ENCODE results near the gene ERFL. TPM values are rescaled to one million over a fixed set of nuclear protein-coding genes. Genes with fewer than 3 reads are reported as not detected.
"Not testable (repeated sequence)": the region's sequence is repeated elsewhere in the genome, so short reads cannot be mapped to it uniquely, and the experiment has no call there.

Gene ERFL
- total RNA-seq, 1 donor from 2014 or later, result 0.10 TPM

DNA sequence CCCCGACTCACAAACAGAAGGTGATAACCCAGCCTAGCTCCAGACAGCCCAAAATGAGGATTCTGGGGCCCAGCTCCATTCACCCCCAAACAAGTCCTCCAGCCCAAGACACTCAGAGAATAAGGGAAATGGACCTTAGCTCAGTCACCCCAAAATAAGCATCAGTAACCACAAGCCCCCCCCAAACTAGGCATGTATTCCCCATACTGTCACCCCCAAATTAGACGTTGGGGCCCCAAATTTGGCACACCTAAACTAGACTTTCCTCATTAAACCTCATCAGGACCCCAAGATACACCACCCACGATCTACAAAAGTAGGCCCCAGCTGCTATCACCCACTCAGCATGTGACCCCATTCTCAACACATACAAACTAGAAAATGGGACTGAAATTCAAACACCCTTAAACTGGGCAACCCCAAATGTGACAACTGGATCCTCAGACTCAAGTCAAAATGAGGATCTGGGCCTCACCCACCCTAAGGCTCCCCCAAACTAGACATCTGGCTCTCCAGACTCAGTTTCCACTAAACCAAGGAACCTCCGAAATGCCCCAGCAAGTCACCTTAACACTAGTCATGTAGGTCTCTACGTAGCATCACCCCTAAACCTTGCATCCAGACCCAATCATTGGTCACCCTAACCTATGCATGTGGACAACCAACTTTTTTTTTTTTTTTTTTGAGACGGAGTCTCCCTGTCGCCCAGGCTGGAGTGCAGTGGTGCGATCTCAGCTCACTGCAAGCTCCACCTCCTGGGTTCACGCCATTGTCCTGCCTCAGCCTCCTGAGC, 13.4 kb upstream of the ERFL start:
- DNase-seq, result no peak

- no peak for DNase-seq
Measured at GRCh38 chr19:41940731-41941409, 12.6 kb upstream of the ERFL start.

GRCh38 chr19:41939861-41940730, 11.8 kb upstream of the ERFL start:
- no peak for DNase-seq

DNA sequence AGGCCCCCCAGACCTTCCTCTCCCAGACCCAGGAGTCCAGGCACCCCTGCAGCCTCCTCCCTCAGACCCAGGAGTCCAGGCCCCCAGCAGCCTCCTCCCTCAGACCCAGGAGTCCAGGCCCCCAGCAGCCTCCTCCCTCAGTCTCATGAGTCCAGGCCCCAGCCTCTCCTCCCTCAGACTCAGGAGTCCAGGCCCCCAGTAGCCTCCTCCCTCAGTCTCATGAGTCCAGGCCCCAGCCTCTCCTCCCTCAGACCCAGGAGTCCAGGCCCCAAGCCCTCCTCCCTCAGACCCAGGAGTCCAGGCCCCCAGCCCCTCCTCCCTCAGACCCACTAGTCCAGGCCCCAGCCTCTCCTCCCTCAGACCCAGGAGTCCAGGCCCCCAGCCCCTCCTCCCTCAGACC, 11.0 kb upstream of the ERFL start:
- DNase-seq, result not testable (repeated sequence)

- no peak for DNase-seq
Measured at GRCh38 chr19:41937525-41938468, 9.5 kb upstream of the ERFL start.

- DNase-seq, result no peak
Measured at GRCh38 chr19:41936961-41937360, 8.7 kb upstream of the ERFL start.

GRCh38 chr19:41936416-41936850, 8.2 kb upstream of the ERFL start:
- DNase-seq, result no peak

DNA sequence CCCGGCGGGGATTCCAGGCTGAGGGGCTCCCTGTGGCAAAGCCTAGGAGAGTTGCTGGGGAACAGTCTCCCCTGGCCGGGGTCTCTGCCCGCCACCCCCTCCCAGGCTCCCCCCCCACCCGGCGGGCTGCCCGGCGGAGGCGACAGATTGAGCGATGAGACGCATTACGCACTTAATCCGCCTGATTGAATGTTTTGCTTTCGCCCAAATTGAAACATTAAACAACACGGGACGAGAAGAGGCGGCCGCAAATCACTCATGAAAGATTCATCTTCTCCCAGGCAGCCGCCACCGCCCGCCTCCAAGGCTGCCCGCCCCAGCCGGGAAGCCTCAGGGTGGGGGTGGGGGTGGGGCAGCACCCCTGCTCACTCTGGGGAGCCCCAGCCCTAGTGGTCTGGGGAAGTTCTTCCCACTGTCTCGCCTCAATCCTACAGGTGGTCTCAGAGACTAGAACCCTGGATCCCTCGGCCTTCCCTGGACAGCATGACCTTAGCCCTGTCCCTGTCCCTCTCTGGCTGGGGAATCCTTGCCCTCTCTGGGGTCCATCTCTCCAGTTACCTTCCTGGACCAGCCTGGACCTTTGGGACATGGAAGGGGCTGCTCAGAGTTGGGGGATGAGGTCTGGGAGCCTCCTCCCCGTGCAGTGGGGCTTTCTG, 7.6 kb upstream of the ERFL start:
- no peak for DNase-seq

DNA sequence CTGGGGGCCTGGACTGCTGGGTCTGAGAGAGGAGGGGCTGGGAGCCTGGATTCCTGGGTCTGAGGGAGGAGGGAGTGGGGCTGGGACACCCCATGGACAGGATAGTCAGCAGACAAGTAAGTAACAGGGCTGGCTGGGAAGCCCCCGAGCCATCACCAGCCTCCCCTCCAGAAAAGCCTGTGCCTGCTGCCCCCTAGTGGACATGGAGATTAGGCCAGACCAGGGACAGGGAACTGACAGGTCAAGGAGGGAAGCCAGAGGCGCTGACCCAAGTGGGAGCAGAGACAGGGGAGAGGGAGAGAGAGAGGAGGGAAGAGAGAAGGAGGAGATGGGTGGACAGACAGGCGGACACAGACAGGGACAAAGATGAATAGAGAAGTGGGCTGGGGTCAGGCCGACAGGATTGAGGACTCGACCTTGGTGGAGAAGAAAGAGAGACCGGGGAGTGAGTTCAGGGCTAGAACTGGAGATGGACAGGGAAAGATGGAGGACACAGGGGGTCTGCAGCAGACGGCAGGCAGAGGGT, 6.7 kb upstream of the ERFL start:
- no peak for DNase-seq

GRCh38 chr19:41933693-41934426, 5.6 kb upstream of the ERFL start:
- no peak for DNase-seq

- no peak for DNase-seq
Measured at GRCh38 chr19:41932720-41933332, 4.6 kb upstream of the ERFL start.

- DNase-seq, result no peak
Measured at GRCh38 chr19:41932259-41932719, 4.0 kb upstream of the ERFL start.

GRCh38 chr19:41930926-41931592, 2.8 kb upstream of the ERFL start:
- DNase-seq, result no peak

DNA sequence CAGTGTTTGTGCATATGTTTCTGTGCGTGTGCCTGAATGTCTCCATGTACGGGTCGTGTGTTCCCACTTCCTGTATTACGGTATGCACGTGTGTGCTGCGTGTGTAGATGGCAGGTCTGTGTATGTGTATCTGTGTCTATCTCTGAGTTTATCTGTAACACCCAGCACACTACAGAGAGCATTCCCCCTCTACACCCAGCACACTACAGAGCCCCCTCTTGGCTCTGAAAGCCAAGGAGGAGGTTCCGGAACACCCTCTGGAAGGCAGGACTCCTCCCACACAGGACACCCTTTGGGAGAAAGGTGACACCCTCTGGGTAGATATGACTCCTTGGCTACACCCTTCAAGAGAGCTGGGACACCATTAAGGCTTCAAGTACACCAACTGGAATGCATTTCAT, 2.1 kb upstream of the ERFL start:
- no peak for DNase-seq

- DNase-seq, result no peak
Measured at GRCh38 chr19:41929536-41930071, 1.4 kb upstream of the ERFL start.

- no peak for DNase-seq
Measured at GRCh38 chr19:41928754-41929535, 696 bp upstream of the ERFL start.

DNA sequence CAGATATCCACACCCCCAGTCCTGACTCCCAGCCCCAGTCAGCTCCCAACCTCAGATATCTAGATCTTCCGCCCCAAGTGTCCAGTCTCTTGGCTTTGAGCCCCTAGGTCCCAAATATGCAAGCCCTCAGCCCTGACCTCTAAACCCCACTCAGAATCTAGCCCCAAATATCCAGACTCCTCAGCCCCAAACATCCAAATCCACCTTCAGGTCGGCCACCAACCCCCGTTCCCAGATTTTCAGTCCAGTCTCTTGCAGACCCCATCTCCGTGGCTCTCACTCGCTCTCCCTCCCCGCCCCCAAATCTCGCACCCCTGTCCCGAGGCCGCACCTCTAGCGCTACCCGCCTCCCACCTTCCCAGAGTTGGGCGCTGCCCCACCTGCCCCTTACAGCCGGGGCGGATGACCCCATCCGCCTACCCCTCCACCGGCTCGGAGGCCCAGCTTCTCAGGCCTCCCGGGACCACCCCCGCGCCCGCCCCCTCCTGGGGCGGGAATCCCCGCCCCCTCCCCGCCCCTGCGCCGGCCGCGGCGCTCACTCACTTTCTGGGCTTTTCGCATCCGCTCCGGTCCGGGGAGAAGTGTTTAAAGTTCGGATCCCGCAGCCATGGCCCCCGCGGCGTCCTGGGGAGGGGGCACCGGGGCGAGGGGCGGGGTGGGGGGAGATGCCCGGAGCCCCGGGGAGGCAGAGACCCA, 604 bp downstream of the ERFL start:
- no peak for DNase-seq

All from skin of body (tissue), 2 donors.